NCI-H82 treated with DMSO at 0.1 percent for 48 hours (cell line): Measurements from ENCODE around the gene TMEM135.
A peak's percentile ranks its signal among the peaks of the same experiment; 100 is the strongest.
"Not testable (repeated sequence)": the region's sequence is repeated elsewhere in the genome, so short reads cannot be mapped to it uniquely, and the experiment has no call there.

Experiments used
- DNase-seq: peaks from one replicate; lab custom pipeline; 2025; ENCODE audit not compliant: unreplicated experiment; lab: John Stamatoyannopoulos, UW

The TMEM135 gene

GRCh38 chr11:87037450-87038234 lies at the start of gene TMEM135:
Gene TMEM135 (plus strand): TSS chr11:87037934. CDS start chr11:87038046, 112 bp downstream.
- DNase-seq = peak; percentile 79

GRCh38 chr11:86988351-86988881 lies 49.3 kb upstream of the TMEM135 start:
- DNase-seq = no peak

- DNase-seq = no peak
Observed at GRCh38 chr11:86990031-86990430, 47.7 kb upstream of the TMEM135 start.

GRCh38 chr11:86990515-86990914 lies 47.2 kb upstream of the TMEM135 start:
- no peak for DNase-seq

GRCh38 chr11:86991341-86991740 lies 46.4 kb upstream of the TMEM135 start:
- DNase-seq = no peak

GRCh38 chr11:86992340-86992739 lies 45.4 kb upstream of the TMEM135 start:
- DNase-seq = not testable (repeated sequence)

- no peak for DNase-seq
Observed at GRCh38 chr11:86993031-86993430, 44.7 kb upstream of the TMEM135 start.

- DNase-seq = no peak
Observed at GRCh38 chr11:86996953-86997570, 40.7 kb upstream of the TMEM135 start.

- DNase-seq = no peak
Observed at GRCh38 chr11:86999388-86999787, 38.3 kb upstream of the TMEM135 start.

GRCh38 chr11:86999859-87000753 lies 37.6 kb upstream of the TMEM135 start:
- DNase-seq = no peak

GRCh38 chr11:87002918-87003317 lies 34.8 kb upstream of the TMEM135 start:
- no peak for DNase-seq

GRCh38 chr11:87004281-87004680 lies 33.5 kb upstream of the TMEM135 start:
- not testable (repeated sequence) for DNase-seq

- no peak for DNase-seq
Observed at GRCh38 chr11:87005569-87005921, 32.2 kb upstream of the TMEM135 start.

- no peak for DNase-seq
Observed at GRCh38 chr11:87006035-87006434, 31.7 kb upstream of the TMEM135 start.

- DNase-seq = no peak
Observed at GRCh38 chr11:87007963-87008362, 29.8 kb upstream of the TMEM135 start.

GRCh38 chr11:87012089-87012488 lies 25.6 kb upstream of the TMEM135 start:
- DNase-seq = no peak

- no peak for DNase-seq
Observed at GRCh38 chr11:87012673-87013072, 25.1 kb upstream of the TMEM135 start.

- no peak for DNase-seq
Observed at GRCh38 chr11:87013912-87014825, 23.6 kb upstream of the TMEM135 start.

- no peak for DNase-seq
Observed at GRCh38 chr11:87015645-87016044, 22.1 kb upstream of the TMEM135 start.

- DNase-seq = no peak
Observed at GRCh38 chr11:87019613-87020271, 18.0 kb upstream of the TMEM135 start.
